H9 (cell line): ENCODE results near the gene CSMD2. TPM values are rescaled to one million over a fixed set of nuclear protein-coding genes. Genes with fewer than 3 reads are reported as not detected.

Experiments used
- DNase-seq: peaks from one replicate; pipeline ENCODE4 v3.0.0-alpha.2; 2017
- H2AFZ ChIP-seq: one replicate; pipeline ENCODE4 v1.6.1; 2013; ENCODE audit warnings: mild to moderate bottlenecking, low read length, control low read depth, moderate library complexity
- H2AK5ac ChIP-seq: 2 replicates; pipeline ENCODE4 v1.6.1; 2013; ENCODE audit warnings: low read length, control low read depth, mixed read lengths; ENCODE audit not compliant: insufficient read length
- H2BK120ac ChIP-seq: one replicate; pipeline ENCODE4 v1.6.1; 2013; ENCODE audit warnings: low read depth, mild to moderate bottlenecking, low read length, control low read depth, inconsistent platforms; ENCODE audit not compliant: poor library complexity, severe bottlenecking
- H2BK12ac ChIP-seq: 2 replicates; pipeline ENCODE4 v1.6.1; 2013; ENCODE audit warnings: low read length, control low read depth, mixed read lengths, low read depth; ENCODE audit not compliant: insufficient read length
- H2BK15ac ChIP-seq: 2 replicates; pipeline ENCODE4 v1.6.1; 2013; ENCODE audit warnings: low read depth, low read length, control low read depth
- H2BK20ac ChIP-seq: one replicate; pipeline ENCODE4 v1.6.1; 2013; ENCODE audit warnings: low read depth, mild to moderate bottlenecking, low read length, control low read depth, inconsistent platforms; ENCODE audit not compliant: poor library complexity, severe bottlenecking
- H2BK5ac ChIP-seq: 2 replicates; pipeline ENCODE4 v1.6.1; 2013; ENCODE audit warnings: low read length, control low read depth, mixed read lengths; ENCODE audit not compliant: insufficient read length
- H3K14ac ChIP-seq: 2 replicates; pipeline ENCODE4 v1.6.1; 2013; ENCODE audit warnings: low read length, control low read depth; ENCODE audit not compliant: insufficient read depth
- H3K18ac ChIP-seq: 2 replicates; pipeline ENCODE4 v1.6.1; 2013; ENCODE audit warnings: low read depth, mild to moderate bottlenecking, mixed read lengths, low read length, control low read depth; ENCODE audit not compliant: insufficient read length
- H3K23ac ChIP-seq: 2 replicates; pipeline ENCODE4 v1.6.1; 2013; ENCODE audit warnings: low read length, control low read depth, mixed read lengths, low read depth; ENCODE audit not compliant: insufficient read length
- H3K23me2 ChIP-seq: 2 replicates; pipeline ENCODE4 v1.6.1; 2013; ENCODE audit warnings: low read depth, mild to moderate bottlenecking, mixed read lengths, low read length, control low read depth; ENCODE audit not compliant: insufficient read length, poor library complexity, severe bottlenecking
- H3K27ac ChIP-seq: 2 replicates; pipeline ENCODE4 v1.5.1; 2013; ENCODE audit warnings: low read length, control low read depth, mixed read lengths, low read depth; ENCODE audit not compliant: insufficient read length
- H3K27me3 ChIP-seq: 2 replicates; pipeline ENCODE4 v1.6.1; 2013; ENCODE audit warnings: low read length, control low read depth, inconsistent platforms; ENCODE audit not compliant: insufficient read depth
- H3K4ac ChIP-seq: 2 replicates; pipeline ENCODE4 v1.6.1; 2013; ENCODE audit warnings: low read depth, mild to moderate bottlenecking, control low read depth, inconsistent platforms, low read length, moderate library complexity
- H3K4me1 ChIP-seq: 2 replicates; pipeline ENCODE4 v1.6.1; 2013; ENCODE audit warnings: low read length, control low read depth, inconsistent platforms; ENCODE audit not compliant: insufficient read depth
- H3K4me2 ChIP-seq: 2 replicates; pipeline ENCODE4 v1.6.1; 2013; ENCODE audit warnings: low read length, control low read depth, mixed read lengths; ENCODE audit not compliant: insufficient read length, insufficient read depth
- H3K56ac ChIP-seq: 2 replicates; pipeline ENCODE4 v1.6.1; 2013; ENCODE audit warnings: low read depth, mild to moderate bottlenecking, mixed read lengths, low read length, control low read depth; ENCODE audit not compliant: insufficient read length
- H3K79me1 ChIP-seq: 2 replicates; pipeline ENCODE4 v1.6.1; 2013; ENCODE audit warnings: low read depth, mild to moderate bottlenecking, moderate library complexity, low read length, control low read depth, inconsistent platforms; ENCODE audit not compliant: insufficient read depth, poor library complexity, severe bottlenecking
- H3K79me2 ChIP-seq: 2 replicates; pipeline ENCODE4 v1.6.1; 2013; ENCODE audit warnings: low read length, control low read depth, inconsistent platforms; ENCODE audit not compliant: insufficient read depth
- H3K9ac ChIP-seq: 2 replicates; pipeline ENCODE4 v1.6.1; 2013; ENCODE audit warnings: low read length, control low read depth, mixed read lengths; ENCODE audit not compliant: insufficient read length; ENCODE audit errors: extremely low read depth
- H3K9me3 ChIP-seq: one replicate; pipeline ENCODE4 v1.6.1; 2013; ENCODE audit warnings: low read depth, low read length, inconsistent platforms; ENCODE audit not compliant: control insufficient read depth
- H3T11ph ChIP-seq: one replicate; pipeline ENCODE4 v1.6.1; 2013; ENCODE audit warnings: mild to moderate bottlenecking, low read length, control low read depth, inconsistent platforms
- H4K20me1 ChIP-seq: one replicate; pipeline ENCODE4 v1.6.1; 2013; ENCODE audit not compliant: control insufficient read depth, insufficient read length, insufficient read depth
- H4K5ac ChIP-seq: 2 replicates; pipeline ENCODE4 v1.6.1; 2013; ENCODE audit warnings: low read depth, mild to moderate bottlenecking, mixed read lengths, low read length, control low read depth; ENCODE audit not compliant: insufficient read length
- H4K8ac ChIP-seq: replicated peaks from 2 replicates; pipeline ENCODE4 v1.6.1; 2013; ENCODE audit warnings: low read length, control low read depth, mixed read lengths, low read depth; ENCODE audit not compliant: insufficient read length
- H4K91ac ChIP-seq: 2 replicates; pipeline ENCODE4 v1.6.1; 2013; ENCODE audit warnings: low read depth, mild to moderate bottlenecking, moderate library complexity, mixed read lengths, low read length, control low read depth; ENCODE audit not compliant: insufficient read length
- H3K27ac Mint-ChIP-seq, 3 experiments: 2 replicates in 2 of 3; 3 replicates in 1 of 3; pipeline ENCODE4 v1.8.0; 2020 to 2021; ENCODE audit warnings: mixed read lengths in 3 of 3, mild to moderate bottlenecking in 1 of 3, moderate library complexity in 1 of 3
- H3K27me3 Mint-ChIP-seq: 2 replicates; pipeline ENCODE4 v1.8.0; 2021; ENCODE audit warnings: low read depth, mild to moderate bottlenecking, moderate library complexity, mixed read lengths
- H3K36me3 Mint-ChIP-seq, 3 experiments: 2 replicates in 2 of 3; 3 replicates in 1 of 3; pipeline ENCODE4 v1.8.0; 2020 to 2021; ENCODE audit warnings: low read depth in 3 of 3, mixed read lengths in 3 of 3; ENCODE audit not compliant: insufficient read depth in 1 of 3
- H3K4me1 Mint-ChIP-seq, 2 experiments: 2 replicates each; pipeline ENCODE4 v1.8.0; 2020; ENCODE audit warnings: mixed read lengths in 2 of 2
- H3K4me3 Mint-ChIP-seq, 2 experiments: 2 replicates in 1 of 2; 3 replicates in 1 of 2; pipeline ENCODE4 v1.8.0; 2020 to 2021; ENCODE audit warnings: mild to moderate bottlenecking in 2 of 2, mixed read lengths in 2 of 2, moderate library complexity in 1 of 2
- H3K9me3 Mint-ChIP-seq, 2 experiments: 2 replicates in 1 of 2; 3 replicates in 1 of 2; pipeline ENCODE4 v1.8.0; 2020; ENCODE audit warnings: mild to moderate bottlenecking in 2 of 2, mixed read lengths in 2 of 2, moderate library complexity in 1 of 2
- WGBS: extraction: QIAGEN DNeasy Blood & Tissue Kit; methylation state at CpG from one replicate; pipeline ENCODE4 v1.1.7; 2013; ENCODE audit warnings: missing lambda C conversion rate, low lambda C conversion rate, mixed read lengths; ENCODE audit not compliant: insufficient read length; ENCODE audit errors: extremely low coverage; 5-methylcytosine and 5-hydroxymethylcytosine counted together
- total RNA-seq: library from RNA; stranded (reverse); gene quantifications from 2 replicates; pipeline ENCODE4 v1.2.1, GENCODE V29; 2021
- TF ChIP-seq, protein P1 (sequence below): fragments of 200-600 bp; sonication (generic); conservative IDR thresholded peaks from 3 replicates; pipeline ENCODE4 v1.8.0; 2021; ENCODE audit warnings: antibody characterized with exemption, mild to moderate bottlenecking

Gene CSMD2
- total RNA-seq, 1 experiment from 2014 or later: 6.4 TPM

DNA sequence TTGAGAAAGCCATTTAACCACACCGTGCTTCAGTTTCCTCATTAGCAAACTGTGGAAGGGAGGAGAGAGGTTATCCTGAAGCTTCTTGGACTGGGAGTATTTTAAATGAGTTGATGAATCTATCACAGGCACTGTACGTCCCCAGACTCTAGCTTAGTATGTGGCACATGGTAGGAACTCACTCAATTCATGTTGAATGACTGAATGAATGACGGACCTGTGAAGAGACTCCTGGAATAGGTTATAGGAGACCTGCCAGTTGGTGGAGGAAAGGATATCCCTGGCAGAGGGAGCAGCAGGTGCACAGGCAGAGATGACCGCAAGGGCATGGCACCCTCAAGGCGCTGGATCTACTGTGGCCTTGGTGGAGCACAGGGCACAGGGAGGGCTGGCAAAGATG is 182.6 kb downstream of the CSMD2 start:
- Histone ChIP-seq H3K27ac (no peak overlapping the region), H3K56ac (no peak overlapping the region), H2BK5ac (no peak overlapping the region), H4K91ac (no peak overlapping the region), H3K4me1 (no peaks in the 10 kb centered on the region), H2BK15ac (no peak overlapping the region), H4K20me1 (no peaks in the 10 kb centered on the region), H3K9ac (no peak overlapping the region), H3K18ac (no peak overlapping the region), H3K79me1 (no peaks in the 10 kb centered on the region), H3K4ac (no peak overlapping the region), H2AFZ (no peak overlapping the region), H2BK12ac (no peak overlapping the region), H3K9me3 (no peaks in the 10 kb centered on the region), H3K4me2 (no peak overlapping the region), H3K23me2 (no peaks in the 10 kb centered on the region), H2BK120ac (no peak overlapping the region), H4K5ac (no peak overlapping the region), H3K79me2 (no peaks in the 10 kb centered on the region), H3K23ac (no peak overlapping the region), H2AK5ac (no peak overlapping the region), H3T11ph (no peak overlapping the region), H4K8ac (no peak overlapping the region), H2BK20ac (no peak overlapping the region), H3K14ac (no peak overlapping the region; the same call in 1 of the 2 replicates), H3K27me3 (no peaks in the 10 kb centered on the region)
- Mint-ChIP-seq H3K36me3 (no peaks in the 10 kb centered on the region; a peak in 1 of 7 replicates), H3K4me1 (peaks cover 15 to 26% of the 10 kb centered on the region in 2 experiments), H3K9me3 (no peaks in the 10 kb centered on the region), H3K4me3 (no peak overlapping the region), H3K27me3 (no peaks in the 10 kb centered on the region), H3K27ac (no peak overlapping the region)
- WGBS: no CpG with 5 or more reads among the region's 5 CpGs
- TF ChIP-seq, protein P1, sequence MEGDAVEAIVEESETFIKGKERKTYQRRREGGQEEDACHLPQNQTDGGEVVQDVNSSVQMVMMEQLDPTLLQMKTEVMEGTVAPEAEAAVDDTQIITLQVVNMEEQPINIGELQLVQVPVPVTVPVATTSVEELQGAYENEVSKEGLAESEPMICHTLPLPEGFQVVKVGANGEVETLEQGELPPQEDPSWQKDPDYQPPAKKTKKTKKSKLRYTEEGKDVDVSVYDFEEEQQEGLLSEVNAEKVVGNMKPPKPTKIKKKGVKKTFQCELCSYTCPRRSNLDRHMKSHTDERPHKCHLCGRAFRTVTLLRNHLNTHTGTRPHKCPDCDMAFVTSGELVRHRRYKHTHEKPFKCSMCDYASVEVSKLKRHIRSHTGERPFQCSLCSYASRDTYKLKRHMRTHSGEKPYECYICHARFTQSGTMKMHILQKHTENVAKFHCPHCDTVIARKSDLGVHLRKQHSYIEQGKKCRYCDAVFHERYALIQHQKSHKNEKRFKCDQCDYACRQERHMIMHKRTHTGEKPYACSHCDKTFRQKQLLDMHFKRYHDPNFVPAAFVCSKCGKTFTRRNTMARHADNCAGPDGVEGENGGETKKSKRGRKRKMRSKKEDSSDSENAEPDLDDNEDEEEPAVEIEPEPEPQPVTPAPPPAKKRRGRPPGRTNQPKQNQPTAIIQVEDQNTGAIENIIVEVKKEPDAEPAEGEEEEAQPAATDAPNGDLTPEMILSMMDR: no peak
- DNase-seq: no peak
